HCT116 (cell line): Measurements from ENCODE around the gene XAGE1B. TPM values are rescaled to one million over a fixed set of nuclear protein-coding genes. Genes with fewer than 3 reads are reported as not detected.

Source experiments
- ATAC-seq: fragments of 200-7000 bp; cut with Tn5 transposase; 2 replicates; pipeline ENCODE4 v1.9.1; 2020; ENCODE audit warnings: mild to moderate bottlenecking, moderate library complexity
- BruUV-seq: library from RNA; stranded (reverse); fragments of 400-500 nt; replicated peaks from 2 replicates; lab custom pipeline; 2021; lab: Mats Ljungman, UMichigan
- CTCF ChIA-PET: fragments of 300-600 bp; sonication (Branson Sonifier 250); formaldehyde crosslinking; loops from one replicate; lab custom pipeline; 2021; ENCODE audit warnings: antibody characterized with exemption; lab: Charles Lee
- POLR2A ChIA-PET: fragments of 300-600, 350-600 bp; sonication (Branson Sonifier 250); formaldehyde crosslinking; loops from one replicate; lab custom pipeline; 2021; ENCODE audit warnings: antibody characterized with exemption; lab: Charles Lee
- RAD21 ChIA-PET, 2 experiments: fragments of 300-600 bp; sonication (Branson Sonifier 250); formaldehyde crosslinking; loops; one replicate each; lab custom pipeline; 2023; ENCODE audit warnings: low total read pairs in 2 of 2; ENCODE audit not compliant: uncharacterized antibody in 2 of 2, unreplicated experiment in 2 of 2, low non-redundant PET in 1 of 2; lab: Charles Lee
- DNase-seq: peaks from one replicate; pipeline ENCODE4 v3.0.0-alpha.2; 2010; ENCODE audit warnings: low read depth, low spot score
- H2AFZ ChIP-seq: fragments of 200-600 bp; shearing (Covaris generic), sonication (generic); 2 replicates; pipeline ENCODE4 v1.6.1; 2017; ENCODE audit warnings: low read depth, mixed run types, mixed read lengths, antibody characterized with exemption, low read length; ENCODE audit not compliant: poor library complexity, severe bottlenecking
- H3K27ac ChIP-seq: 2 replicates; pipeline ENCODE4 v1.5.1; 2012; ENCODE audit warnings: low read depth, low read length
- H3K27me3 ChIP-seq: fragments of 200-600 bp; sonication (generic); 2 replicates; pipeline ENCODE4 v1.6.1; 2016; ENCODE audit warnings: mixed run types, low read length, mixed read lengths; ENCODE audit not compliant: insufficient read depth
- H3K36me3 ChIP-seq, 2 experiments: fragments of 200-500 bp in 1 of 2; fragments of 200-600 bp in 1 of 2; sonication (Bioruptor generic) in 1 of 2; sonication (generic) in 1 of 2; 2 replicates each; pipeline versions ENCODE4 v1.5.1 to v1.6.1; 2014 to 2016; ENCODE audit warnings: low read length in 2 of 2, inconsistent platforms in 1 of 2, mixed read lengths in 1 of 2, mixed run types in 1 of 2; ENCODE audit not compliant: insufficient read depth in 2 of 2, control insufficient read depth in 1 of 2
- H3K4me1 ChIP-seq, 2 experiments: fragments of 200-600 bp in 1 of 2; sonication (generic) in 1 of 2; 2 replicates each; pipeline versions ENCODE4 v1.5.1 to v1.6.1; 2012 to 2017; ENCODE audit warnings: low read length in 2 of 2, inconsistent platforms in 1 of 2, mild to moderate bottlenecking in 1 of 2, mixed read lengths in 1 of 2, mixed run types in 1 of 2, moderate library complexity in 1 of 2; ENCODE audit not compliant: insufficient read depth in 2 of 2, control insufficient read depth in 1 of 2
- H3K4me2 ChIP-seq: fragments of 200-600 bp; sonication (generic); 2 replicates; pipeline ENCODE4 v1.6.1; 2017; ENCODE audit warnings: mixed run types, low read length, mixed read lengths
- H3K4me3 ChIP-seq, 2 experiments: fragments of 200-600 bp in 1 of 2; sonication (generic) in 1 of 2; replicated peaks in 1 of 2; 2 replicates each; pipeline ENCODE4 v1.5.1; 2011 to 2016; ENCODE audit warnings: low read length in 2 of 2, control low read depth in 1 of 2, low read depth in 1 of 2, mild to moderate bottlenecking in 1 of 2, mixed read lengths in 1 of 2, mixed run types in 1 of 2
- H3K79me2 ChIP-seq: fragments of 200-600 bp; sonication (generic); 2 replicates; pipeline ENCODE4 v1.6.1; 2017; ENCODE audit warnings: mild to moderate bottlenecking, mixed run types, low read length, moderate library complexity, mixed read lengths; ENCODE audit not compliant: insufficient read depth
- H3K9ac ChIP-seq: fragments of 200-600 bp; sonication (generic); 2 replicates; pipeline ENCODE4 v1.6.1; 2016; ENCODE audit warnings: low read length, mixed read lengths
- H3K9me2 ChIP-seq: fragments of 200-600 bp; sonication (generic), shearing (Covaris generic); 2 replicates; pipeline ENCODE4 v1.6.1; 2017; ENCODE audit warnings: mixed run types, mild to moderate bottlenecking, moderate library complexity; ENCODE audit not compliant: insufficient read depth
- H3K9me3 ChIP-seq, 2 experiments: fragments of 200-500 bp in 1 of 2; fragments of 200-600 bp in 1 of 2; sonication (Bioruptor generic) in 1 of 2; sonication (generic) in 1 of 2; 2 replicates each; pipeline ENCODE4 v1.6.1; 2014 to 2017; ENCODE audit warnings: low read length in 2 of 2, mixed read lengths in 2 of 2, inconsistent platforms in 1 of 2, low read depth in 1 of 2, mild to moderate bottlenecking in 1 of 2, mixed run types in 1 of 2, moderate library complexity in 1 of 2; ENCODE audit not compliant: control insufficient read depth in 1 of 2, insufficient read depth in 1 of 2
- H4K20me1 ChIP-seq: fragments of 200-600 bp; sonication (generic), shearing (Covaris generic); 2 replicates; pipeline ENCODE4 v1.6.1; 2017; ENCODE audit warnings: mixed run types, mild to moderate bottlenecking, moderate library complexity; ENCODE audit not compliant: insufficient read depth
- CBX3 ChIP-seq: IDR thresholded peaks from 2 replicates; pipeline ENCODE4 v1.6.1; 2012; ENCODE audit warnings: low read depth
- ELF1 ChIP-seq: IDR thresholded peaks from 2 replicates; pipeline ENCODE4 v1.6.1; 2012; ENCODE audit warnings: low read depth, borderline replicate concordance
- EZH2 ChIP-seq: fragments of 200-600 bp; sonication (generic); IDR thresholded peaks from 2 replicates; pipeline ENCODE4 v1.6.1; 2017; ENCODE audit warnings: antibody characterized with exemption, mixed run types
- EZH2phosphoT487 ChIP-seq: fragments of 200-600 bp; IDR thresholded peaks from 2 replicates; pipeline ENCODE4 v1.6.1; 2018; ENCODE audit warnings: antibody characterized with exemption, borderline replicate concordance
- FOSL1 ChIP-seq: IDR thresholded peaks from 2 replicates; pipeline ENCODE4 v1.6.1; 2012; ENCODE audit warnings: low read depth
- POLR2A ChIP-seq: IDR thresholded peaks from 2 replicates; pipeline ENCODE4 v1.7.0; 2011; ENCODE audit warnings: borderline replicate concordance; ENCODE audit not compliant: insufficient read depth, insufficient read length; ENCODE audit errors: extremely low read depth
- RAD21 ChIP-seq: IDR thresholded peaks from 2 replicates; pipeline ENCODE4 v1.6.1; 2012; ENCODE audit warnings: low read depth, mild to moderate bottlenecking
- SP1 ChIP-seq: IDR thresholded peaks from 2 replicates; pipeline ENCODE4 v1.6.1; 2012; ENCODE audit warnings: low read depth
- ZFX ChIP-seq: fragments of 450-650 bp; IDR thresholded peaks from 2 replicates; pipeline ENCODE4 v1.6.1; 2017
- intact Hi-C: fragments of 100-400 bp; cut with micrococcal nuclease; formaldehyde crosslinking; loops from 2 replicates; pipeline ENCODE4 v1.10.0; 2022
- total RNA-seq: library from RNA; stranded (reverse); gene quantifications from one replicate; pipeline ENCODE4 v1.2.1, GENCODE V29; 2021; ENCODE audit not compliant: unreplicated experiment
- TF ChIP-seq, protein P1 (sequence below): IDR thresholded peaks from 2 replicates; pipeline ENCODE4 v1.6.1; 2011; ENCODE audit warnings: mild to moderate bottlenecking, low read length, moderate library complexity; ENCODE audit not compliant: insufficient replicate concordance; ENCODE audit errors: extremely low read depth
- TF ChIP-seq, protein P2 (sequence below): IDR thresholded peaks from 2 replicates; pipeline ENCODE4 v1.6.1; 2012; ENCODE audit warnings: low read depth

The XAGE1B gene
- total RNA-seq, 1 experiment from 2014 or later: not detected

DNA sequence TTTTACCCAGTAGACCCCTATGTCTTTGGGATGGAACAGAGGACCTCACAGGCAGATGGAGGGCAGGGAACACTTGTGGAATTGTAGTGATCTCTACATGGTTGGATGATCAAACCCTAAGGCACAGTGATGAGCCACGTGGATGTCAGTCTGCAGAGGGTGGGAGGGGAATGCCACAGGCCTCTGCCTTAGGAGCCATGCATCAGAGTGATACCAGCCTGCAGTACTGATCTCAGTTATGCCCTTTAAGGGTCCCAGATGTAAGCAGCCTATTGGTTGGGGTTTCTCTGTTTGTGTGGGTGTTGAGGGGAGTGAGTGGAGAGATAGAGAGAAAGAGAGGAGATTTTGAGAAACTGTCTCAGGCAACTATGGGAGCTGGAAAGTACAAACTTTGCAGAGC, 39.9 kb upstream of the XAGE1B start:
- BruUV-seq: no TSS peak
- Histone ChIP-seq H3K79me2 (no peaks in the 10 kb centered on the region), H3K9me3 (no peaks in the 10 kb centered on the region), H3K9me2 (no peaks in the 10 kb centered on the region), H3K4me3 (no peak overlapping the region), H3K9ac (no peak overlapping the region), H3K27ac (no peak overlapping the region), H3K27me3 (no peaks in the 10 kb centered on the region), H4K20me1 (no peaks in the 10 kb centered on the region), H2AFZ (no peak overlapping the region), H3K4me1 (no peaks in the 10 kb centered on the region), H3K36me3 (no peaks in the 10 kb centered on the region), H3K4me2 (no peak overlapping the region)
- ATAC-seq (no peak), DNase-seq (no peak)
- ChIA-PET CTCF (no interaction called here), POLR2A (no interaction called here), RAD21 (no interaction called here)
- TF ChIP-seq EZH2 (no peak), SP1 (no peak), POLR2A (no peak), CBX3 (no peak), RAD21 (no peak), ZFX (no peak), ELF1 (no peak)
- TF ChIP-seq, protein P1, sequence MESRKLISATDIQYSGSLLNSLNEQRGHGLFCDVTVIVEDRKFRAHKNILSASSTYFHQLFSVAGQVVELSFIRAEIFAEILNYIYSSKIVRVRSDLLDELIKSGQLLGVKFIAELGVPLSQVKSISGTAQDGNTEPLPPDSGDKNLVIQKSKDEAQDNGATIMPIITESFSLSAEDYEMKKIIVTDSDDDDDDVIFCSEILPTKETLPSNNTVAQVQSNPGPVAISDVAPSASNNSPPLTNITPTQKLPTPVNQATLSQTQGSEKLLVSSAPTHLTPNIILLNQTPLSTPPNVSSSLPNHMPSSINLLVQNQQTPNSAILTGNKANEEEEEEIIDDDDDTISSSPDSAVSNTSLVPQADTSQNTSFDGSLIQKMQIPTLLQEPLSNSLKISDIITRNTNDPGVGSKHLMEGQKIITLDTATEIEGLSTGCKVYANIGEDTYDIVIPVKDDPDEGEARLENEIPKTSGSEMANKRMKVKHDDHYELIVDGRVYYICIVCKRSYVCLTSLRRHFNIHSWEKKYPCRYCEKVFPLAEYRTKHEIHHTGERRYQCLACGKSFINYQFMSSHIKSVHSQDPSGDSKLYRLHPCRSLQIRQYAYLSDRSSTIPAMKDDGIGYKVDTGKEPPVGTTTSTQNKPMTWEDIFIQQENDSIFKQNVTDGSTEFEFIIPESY: no peak
- intact Hi-C loops: no loop called here

DNA sequence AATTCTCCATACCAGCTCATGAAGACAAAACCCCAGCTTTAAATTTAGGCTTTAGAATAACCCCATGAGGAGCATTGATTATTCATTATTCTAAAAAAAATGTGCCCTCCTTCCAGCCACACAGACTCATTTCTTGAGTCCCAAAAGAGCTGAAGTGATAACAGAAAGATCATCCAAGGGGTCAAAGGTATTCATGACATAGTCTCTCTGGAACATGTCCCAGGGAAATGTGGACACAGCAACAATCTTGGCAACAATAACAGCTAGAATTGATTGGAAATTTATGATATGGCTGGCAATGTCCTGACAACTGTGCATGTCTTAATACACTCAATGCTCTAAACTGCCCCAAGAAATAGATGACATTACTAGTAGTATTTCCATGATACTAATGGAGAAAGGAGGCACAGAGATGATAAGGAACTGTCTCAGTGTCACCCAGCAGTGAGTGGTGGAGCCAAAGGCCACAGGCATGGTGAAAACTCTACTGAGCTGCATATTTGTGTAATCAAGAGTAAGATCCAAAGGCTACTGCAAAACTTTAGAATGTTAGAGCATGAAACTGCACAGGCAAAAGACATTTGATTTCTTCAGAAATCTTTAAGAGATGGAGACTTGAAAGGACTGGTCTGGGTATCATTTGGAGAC, 37.3 kb upstream of the XAGE1B start:
- no peak overlapping the region for H3K4me3 ChIP-seq
- intact Hi-C loops: no loop called here
- H3K36me3 ChIP-seq: no peaks in the 10 kb centered on the region
- no peaks in the 10 kb centered on the region for H3K9me3 ChIP-seq
- H3K27me3 ChIP-seq: 0 out of 2 replicates have a peak, but pooled peaks cover 2% of the 10 kb centered on the region
- H3K9me2 ChIP-seq: no peaks in the 10 kb centered on the region
- RAD21 ChIA-PET: no interaction called here
- H3K27ac ChIP-seq: no peak overlapping the region
- H3K79me2 ChIP-seq: no peaks in the 10 kb centered on the region
- BruUV-seq: no TSS peak
- no peak for DNase-seq
- H3K4me2 ChIP-seq: no peak overlapping the region
- H3K9ac ChIP-seq: no peak overlapping the region
- no peaks in the 10 kb centered on the region for H4K20me1 ChIP-seq
- H2AFZ ChIP-seq: no peak overlapping the region
- CTCF ChIA-PET: no interaction called here
- ATAC-seq: no peak
- H3K4me1 ChIP-seq: no peaks in the 10 kb centered on the region
- TF ChIP-seq FOSL1: no peak
- no peak for TF ChIP-seq CBX3
- TF ChIP-seq SP1: no peak
- TF ChIP-seq EZH2phosphoT487: no peak
- TF ChIP-seq, protein P2, sequence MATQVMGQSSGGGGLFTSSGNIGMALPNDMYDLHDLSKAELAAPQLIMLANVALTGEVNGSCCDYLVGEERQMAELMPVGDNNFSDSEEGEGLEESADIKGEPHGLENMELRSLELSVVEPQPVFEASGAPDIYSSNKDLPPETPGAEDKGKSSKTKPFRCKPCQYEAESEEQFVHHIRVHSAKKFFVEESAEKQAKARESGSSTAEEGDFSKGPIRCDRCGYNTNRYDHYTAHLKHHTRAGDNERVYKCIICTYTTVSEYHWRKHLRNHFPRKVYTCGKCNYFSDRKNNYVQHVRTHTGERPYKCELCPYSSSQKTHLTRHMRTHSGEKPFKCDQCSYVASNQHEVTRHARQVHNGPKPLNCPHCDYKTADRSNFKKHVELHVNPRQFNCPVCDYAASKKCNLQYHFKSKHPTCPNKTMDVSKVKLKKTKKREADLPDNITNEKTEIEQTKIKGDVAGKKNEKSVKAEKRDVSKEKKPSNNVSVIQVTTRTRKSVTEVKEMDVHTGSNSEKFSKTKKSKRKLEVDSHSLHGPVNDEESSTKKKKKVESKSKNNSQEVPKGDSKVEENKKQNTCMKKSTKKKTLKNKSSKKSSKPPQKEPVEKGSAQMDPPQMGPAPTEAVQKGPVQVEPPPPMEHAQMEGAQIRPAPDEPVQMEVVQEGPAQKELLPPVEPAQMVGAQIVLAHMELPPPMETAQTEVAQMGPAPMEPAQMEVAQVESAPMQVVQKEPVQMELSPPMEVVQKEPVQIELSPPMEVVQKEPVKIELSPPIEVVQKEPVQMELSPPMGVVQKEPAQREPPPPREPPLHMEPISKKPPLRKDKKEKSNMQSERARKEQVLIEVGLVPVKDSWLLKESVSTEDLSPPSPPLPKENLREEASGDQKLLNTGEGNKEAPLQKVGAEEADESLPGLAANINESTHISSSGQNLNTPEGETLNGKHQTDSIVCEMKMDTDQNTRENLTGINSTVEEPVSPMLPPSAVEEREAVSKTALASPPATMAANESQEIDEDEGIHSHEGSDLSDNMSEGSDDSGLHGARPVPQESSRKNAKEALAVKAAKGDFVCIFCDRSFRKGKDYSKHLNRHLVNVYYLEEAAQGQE: no peak
- TF ChIP-seq, protein P1: no peak
- TF ChIP-seq, all 23 proteins: peak for 0
- POLR2A ChIA-PET: no interaction called here
